K562 treated with DMSO at 1 percent for 48 hours (cell line): ENCODE data around the gene FHIT. TPM values are rescaled to one million over a fixed set of nuclear protein-coding genes. Genes with fewer than 3 reads are reported as not detected.

Experiments used
- total RNA-seq: library from RNA; unstranded; fragments of 300-600 nt; gene quantifications from 2 replicates; pipeline ENCODE4 v1.2.3, GENCODE V29; 2022; ENCODE audit warnings: low replicate concordance; ENCODE audit errors: extremely low read depth

FHIT gene
- total RNA-seq: not detected in 2 replicates

DNA sequence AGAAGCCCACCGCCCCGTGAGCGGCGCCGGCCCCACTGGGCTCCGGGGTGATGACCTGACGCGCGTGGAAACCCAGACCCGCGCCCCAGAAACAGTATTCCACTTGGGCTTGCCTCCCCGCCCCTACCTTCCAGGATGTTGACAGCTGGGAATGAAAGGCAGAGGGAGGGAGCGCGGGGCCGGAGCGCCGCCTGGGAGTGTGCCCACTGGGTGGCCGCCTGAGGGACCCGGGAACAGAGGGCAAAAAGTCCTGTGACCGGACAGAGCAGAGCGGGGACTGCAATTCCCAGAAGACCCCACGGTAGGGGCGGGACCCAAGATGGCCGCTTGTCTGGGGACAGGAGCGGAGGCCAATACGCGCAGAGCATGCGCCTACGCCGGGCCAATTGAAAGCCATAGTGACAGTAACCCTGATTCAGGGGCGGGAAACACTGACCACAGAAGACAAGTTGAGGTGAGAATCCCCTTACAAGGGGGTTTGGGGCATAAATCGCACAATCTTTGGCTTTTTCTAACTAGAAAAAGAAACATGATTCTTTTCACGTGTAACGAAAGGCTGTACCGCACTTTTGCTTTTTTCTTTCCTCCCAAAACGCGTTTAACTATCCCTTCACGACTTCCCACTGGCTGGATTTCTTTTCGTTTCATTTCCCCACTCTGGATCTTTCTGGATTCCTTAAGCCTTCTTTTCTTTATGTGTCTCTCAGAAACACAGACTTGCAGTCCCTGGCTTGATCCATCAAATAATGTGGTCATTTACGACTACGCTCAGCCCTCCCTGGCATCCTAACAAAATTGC, at the start of gene FHIT:
FHIT (minus strand) TSS at position 279 of the 799 bp plus-strand sequence.

